WI38 (cell line): ENCODE measurements around the gene CDX1.
A peak's percentile ranks its signal among the peaks of the same experiment; 100 is the strongest.

Experiments used
- H3K4me3 ChIP-seq: 2 replicates; pipeline ENCODE4 v1.5.1; 2011; ENCODE audit warnings: low read depth, mild to moderate bottlenecking, control low read depth, low read length
- CTCF ChIP-seq: IDR thresholded peaks from 2 replicates; pipeline ENCODE4 v1.5.1; 2012; ENCODE audit warnings: low read depth, mild to moderate bottlenecking, control low read depth, low read length

CDX1 gene

GRCh38 chr5:150126199-150126920, 40.2 kb upstream of the CDX1 start:
- no peak overlapping the region for H3K4me3 ChIP-seq
- no peak for TF ChIP-seq CTCF

- TF ChIP-seq CTCF, result no peak
- H3K4me3 ChIP-seq, result no peak overlapping the region
Measured at GRCh38 chr5:150126921-150127265, 39.7 kb upstream of the CDX1 start.

GRCh38 chr5:150129454-150129812, 37.1 kb upstream of the CDX1 start:
- TF ChIP-seq CTCF, result no peak
- no peak overlapping the region for H3K4me3 ChIP-seq

- H3K4me3 ChIP-seq, result no peak overlapping the region
Measured at GRCh38 chr5:150129813-150130492, 36.6 kb upstream of the CDX1 start.

GRCh38 chr5:150130493-150130922, 36.1 kb upstream of the CDX1 start:
- no peak overlapping the region for H3K4me3 ChIP-seq
- TF ChIP-seq CTCF, result no peak

More at GRCh38 chr5:150129813-150130492, 36.6 kb upstream of the CDX1 start:
- peak; percentile 91 for TF ChIP-seq CTCF

- no peak for TF ChIP-seq CTCF
- no peak overlapping the region for H3K4me3 ChIP-seq
Measured at GRCh38 chr5:150131461-150131860, 35.1 kb upstream of the CDX1 start.

- no peak overlapping the region for H3K4me3 ChIP-seq
- TF ChIP-seq CTCF, result no peak
Measured at GRCh38 chr5:150131978-150132694, 34.4 kb upstream of the CDX1 start.
